NCI-H748 (cell line): Measurements from ENCODE around the gene ZNF205.

Source experiments
- DNase-seq: peaks from one replicate; lab custom pipeline; 2025; ENCODE audit not compliant: unreplicated experiment; lab: John Stamatoyannopoulos, UW

Gene ZNF205

GRCh38 chr16:3147046-3147756, 34.8 kb downstream of the ZNF205 start:
- DNase-seq = no peak

GRCh38 chr16:3147757-3148104, 35.3 kb downstream of the ZNF205 start:
- no peak for DNase-seq

DNA sequence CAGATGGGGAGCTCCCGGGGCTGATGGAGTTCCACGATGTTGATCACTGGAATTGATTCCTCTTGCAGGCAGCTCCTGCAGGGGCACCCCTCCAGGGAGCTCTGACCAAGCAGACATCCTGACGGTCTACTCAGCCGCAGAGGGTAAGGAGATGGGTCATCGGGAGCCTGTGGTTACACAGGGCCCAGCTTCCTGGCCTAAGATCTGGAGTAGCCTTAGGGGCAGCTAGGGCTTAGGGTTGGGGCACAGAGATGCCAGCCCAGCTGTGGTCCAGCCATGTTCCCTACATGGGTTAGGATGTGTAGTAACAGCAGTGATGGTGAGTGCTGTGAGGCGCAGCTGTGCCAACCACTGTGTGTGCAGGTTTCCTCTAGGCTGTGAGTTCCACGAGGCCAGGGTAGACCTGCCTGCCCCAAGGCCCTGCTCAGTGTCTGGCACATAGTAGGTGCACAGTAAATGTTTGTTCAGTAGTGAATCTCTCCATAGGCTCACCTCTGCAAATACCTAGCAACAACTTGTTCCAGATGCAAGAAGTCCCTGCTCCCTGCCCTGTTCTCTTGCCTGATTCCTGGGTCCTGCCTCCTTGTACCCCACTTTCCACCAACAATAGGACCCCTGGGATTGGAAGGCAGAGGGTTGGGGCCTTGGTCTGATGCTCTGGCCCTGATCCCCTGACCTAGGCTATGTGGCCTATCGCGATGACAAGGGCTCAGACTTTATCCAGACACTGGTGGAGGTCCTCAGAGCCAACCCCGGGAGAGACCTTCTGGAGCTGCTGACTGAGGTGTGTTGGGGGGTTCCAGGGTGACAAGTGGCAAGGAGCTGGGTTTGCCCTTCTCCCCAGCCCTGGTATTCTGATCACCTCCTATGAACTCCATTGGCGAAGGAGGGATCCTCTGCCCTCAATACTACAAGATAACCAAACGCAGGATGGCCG, 36.1 kb downstream of the ZNF205 start:
- DNase-seq = no peak

DNA sequence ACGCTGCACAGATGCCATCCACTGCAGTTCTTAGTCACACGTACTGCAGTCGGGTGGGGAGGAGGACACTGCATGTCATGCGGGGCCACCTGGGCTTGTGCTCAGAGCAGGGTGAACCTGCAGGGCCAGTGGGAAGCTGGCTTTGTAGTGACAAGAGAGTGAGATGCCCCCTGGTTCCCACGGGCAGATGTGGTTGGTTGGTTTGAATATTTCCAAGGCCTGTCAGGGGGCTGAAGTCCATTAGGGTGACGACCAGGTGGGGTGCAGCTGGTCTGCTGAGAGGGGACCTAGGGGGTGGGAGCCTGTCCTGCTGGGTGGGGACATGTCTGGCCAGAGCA, 36.8 kb downstream of the ZNF205 start:
- no peak for DNase-seq

DNA sequence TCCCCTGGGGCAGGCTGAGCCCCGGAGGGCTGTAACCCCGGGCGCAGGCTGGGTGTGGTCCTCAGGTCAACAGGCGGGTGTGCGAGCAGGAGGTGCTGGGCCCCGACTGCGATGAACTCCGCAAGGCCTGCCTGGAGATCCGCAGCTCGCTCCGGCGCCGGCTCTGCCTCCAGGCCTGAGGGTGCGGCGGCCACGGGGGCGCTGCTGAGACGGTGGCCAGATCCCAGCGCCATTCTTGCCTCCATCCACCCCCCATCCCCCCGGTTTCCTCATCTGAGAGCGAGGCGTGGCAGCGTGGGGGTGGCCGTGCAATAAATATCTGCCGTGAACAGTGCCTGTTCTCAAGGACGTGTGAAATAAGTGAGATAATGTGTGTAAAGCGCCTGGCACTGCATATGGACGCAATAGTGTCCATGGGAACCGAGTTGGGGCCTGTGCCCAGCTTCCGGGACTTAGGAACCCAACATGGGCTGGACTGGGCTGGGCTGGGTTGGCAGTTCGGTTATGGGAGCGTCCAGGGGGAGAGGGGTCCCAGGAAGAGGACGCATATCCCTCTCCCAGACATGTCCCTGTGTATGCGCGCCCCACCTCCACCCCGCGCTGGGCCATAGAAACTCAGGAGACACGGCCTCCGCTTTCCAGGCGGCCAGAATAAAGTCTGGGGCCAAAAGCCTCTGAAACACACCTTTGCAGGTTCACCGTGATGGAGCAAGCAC, 37.4 kb downstream of the ZNF205 start:
- DNase-seq = peak; percentile 70

DNA sequence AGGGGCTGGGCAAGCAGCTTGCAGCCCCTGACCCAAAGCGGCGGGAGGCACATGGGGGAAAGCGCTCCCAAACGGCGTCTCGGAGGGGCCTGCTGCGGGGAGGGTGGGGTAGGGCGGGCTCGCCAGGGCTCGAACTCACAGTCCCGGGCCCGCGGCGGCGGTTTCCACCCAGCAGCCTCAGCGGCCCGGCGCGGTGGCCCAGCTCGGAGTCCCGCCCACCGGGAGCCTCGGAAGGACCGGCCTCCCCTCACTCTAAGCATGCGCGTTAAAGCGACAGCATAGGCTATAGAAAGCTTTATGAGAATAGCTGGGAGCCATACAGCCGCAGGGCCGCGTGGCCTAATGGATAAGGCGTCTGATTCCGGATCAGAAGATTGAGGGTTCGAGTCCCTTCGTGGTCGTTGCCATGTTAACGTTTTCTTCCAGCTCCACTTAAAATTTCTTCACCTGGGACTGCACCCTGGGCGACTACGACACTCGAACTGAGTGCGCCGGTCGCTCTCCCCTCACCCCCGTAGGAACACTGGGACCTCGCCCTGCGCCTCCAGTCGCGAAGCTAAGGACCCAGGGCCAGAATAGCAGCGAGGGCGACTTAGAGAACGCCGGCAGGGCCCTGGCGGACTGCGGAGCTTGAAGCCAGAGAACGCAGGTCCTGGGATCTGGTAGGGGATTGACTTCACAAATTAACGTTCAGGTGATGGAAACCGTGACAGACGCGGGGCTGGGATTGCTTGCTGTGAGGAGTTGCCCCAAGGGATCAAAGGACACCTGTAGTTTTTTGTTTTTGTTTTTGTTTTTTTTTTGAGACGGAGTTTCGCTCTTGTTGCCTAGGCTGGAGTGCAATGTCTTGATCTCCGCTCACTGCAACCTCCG, 38.2 kb downstream of the ZNF205 start:
- peak; percentile 96 for DNase-seq

- DNase-seq = no peak
Measured at GRCh38 chr16:3152027-3152276, 39.6 kb downstream of the ZNF205 start.

DNA sequence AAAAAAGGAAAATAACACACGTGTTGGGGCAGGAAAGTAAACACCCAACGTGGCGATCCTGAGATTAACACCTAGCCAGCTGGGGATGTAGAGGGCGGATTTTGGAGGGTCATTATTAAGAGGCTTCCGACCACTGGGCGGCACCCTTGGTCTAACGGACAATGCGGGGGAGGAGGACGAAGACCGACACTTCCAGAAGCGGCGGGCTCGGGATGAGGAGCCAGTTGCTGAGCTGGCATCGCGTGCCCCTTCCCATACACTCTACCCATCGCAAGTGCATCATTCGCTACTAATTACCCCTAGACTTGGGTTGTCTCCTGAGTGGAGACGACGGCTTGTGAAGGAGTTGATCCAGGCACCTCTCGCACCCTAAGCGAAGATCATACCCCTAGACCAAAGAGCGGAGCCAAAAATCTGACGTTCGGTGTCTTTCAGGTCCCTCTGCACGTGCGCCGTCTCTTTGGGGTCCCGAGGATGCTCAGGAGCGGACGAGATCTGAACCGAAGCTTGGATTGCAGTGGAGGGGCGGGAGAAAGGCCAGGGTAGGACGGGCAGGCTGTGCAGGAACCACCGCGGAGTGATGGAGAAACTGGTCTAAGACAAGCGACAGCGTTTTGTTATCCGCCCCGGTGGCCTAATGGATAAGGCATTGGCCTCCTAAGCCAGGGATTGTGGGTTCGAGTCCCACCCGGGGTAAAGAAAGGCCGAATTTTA, 40.0 kb downstream of the ZNF205 start:
- DNase-seq = peak; percentile 92

GRCh38 chr16:3152991-3153368, 40.6 kb downstream of the ZNF205 start:
- no peak for DNase-seq

- no peak for DNase-seq
Measured at GRCh38 chr16:3155181-3155580, 42.8 kb downstream of the ZNF205 start.

DNA sequence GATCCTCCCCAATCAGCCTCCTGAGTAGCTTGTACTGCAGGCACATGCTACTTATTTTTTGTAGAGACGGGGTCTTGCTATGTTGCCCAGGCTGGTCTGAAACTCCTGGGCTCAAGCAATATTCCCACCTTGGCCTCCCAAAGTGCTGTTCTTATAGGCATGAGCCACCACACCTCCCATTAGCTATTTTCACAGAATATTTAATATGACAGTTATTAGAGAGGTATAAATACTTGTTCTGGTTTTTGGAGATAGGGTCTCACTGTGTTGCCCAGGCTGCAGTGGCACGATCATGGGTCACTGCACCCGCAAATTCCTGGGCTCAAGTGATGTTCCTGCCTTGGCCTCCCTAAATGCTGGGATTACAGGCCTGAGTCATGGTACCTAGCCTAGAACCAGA, 43.6 kb downstream of the ZNF205 start:
- no peak for DNase-seq

DNA sequence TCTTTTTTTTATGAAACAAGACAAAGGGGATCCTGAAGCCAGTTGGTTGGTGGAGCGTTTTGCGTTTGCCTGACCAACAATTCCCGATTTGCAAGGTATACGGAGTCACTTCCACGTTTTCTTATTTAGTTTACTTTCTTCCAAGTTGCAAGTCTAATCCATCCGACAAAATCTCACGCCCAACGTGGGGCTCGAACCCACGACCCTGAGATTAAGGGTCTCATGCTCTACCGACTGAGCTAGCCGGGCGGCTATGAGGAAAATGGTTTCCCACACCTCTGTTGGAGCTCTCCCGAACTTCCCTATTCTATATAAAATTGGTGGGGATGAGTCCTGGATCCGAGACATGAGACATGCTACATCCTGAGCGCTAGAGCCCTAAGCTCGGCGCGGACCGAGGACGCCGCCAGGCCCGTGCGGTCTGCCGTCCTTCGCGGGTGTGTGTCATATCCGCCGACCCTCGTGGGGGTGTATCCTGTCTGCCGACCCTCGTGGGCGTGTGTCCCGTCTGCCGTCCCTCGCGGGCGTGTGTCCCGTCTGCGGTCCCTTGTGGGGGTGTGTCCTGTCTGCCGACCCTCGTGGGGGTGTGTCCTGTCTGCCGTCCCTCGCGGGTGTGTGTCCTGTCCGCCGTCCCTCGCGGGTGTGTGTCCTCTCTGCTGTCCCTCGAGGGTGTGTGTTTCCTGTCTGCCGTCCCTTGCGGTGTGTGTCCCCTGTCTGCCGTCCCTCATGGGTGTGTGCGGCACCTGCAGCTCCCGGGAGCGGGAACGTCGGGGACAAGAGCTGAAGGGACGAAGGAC, 45.0 kb downstream of the ZNF205 start:
- DNase-seq = peak; percentile 86

GRCh38 chr16:3158026-3158509, 45.7 kb downstream of the ZNF205 start:
- no peak for DNase-seq

- peak; percentile 75 for DNase-seq
Measured at GRCh38 chr16:3158510-3159314, 46.3 kb downstream of the ZNF205 start.

DNA sequence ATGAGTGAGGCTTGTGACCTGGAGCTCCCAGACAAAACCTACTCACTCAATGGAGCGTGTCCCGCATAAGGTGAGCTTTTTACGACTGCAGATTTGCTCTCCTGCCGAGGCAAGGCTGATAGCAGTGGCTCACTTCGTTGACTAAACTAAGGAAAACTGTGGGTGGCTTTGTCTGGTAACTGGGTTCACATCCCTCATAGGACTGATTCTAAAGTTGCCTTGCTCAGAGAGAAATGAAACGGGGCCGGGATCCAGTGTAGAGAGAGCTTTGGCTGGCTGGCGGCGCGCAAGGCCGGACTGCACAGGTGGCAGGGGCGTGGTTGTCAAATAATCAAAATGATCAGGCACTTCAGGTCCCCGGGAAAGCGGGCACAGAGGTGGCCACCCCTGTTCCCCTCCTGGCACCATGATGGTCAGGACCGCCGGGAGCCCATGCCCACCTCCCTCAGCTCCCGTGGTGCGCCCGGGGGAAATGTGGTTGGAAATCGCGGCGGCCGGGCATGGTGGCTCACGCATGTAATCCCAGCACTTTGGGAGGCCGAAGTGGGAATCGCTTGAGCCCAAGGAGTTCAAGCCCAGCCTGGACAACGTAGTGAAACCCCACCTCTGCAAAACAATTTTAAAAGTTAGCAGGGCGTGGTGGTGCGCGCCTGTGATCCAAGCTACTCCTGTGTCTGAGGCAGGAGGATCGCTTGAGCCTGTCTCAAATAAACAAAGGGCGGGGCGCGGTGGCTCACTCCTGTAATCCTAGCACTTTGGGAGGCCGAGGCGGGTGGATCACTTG, 49.0 kb downstream of the ZNF205 start:
- DNase-seq = peak; percentile 68

- DNase-seq = no peak
Measured at GRCh38 chr16:3164121-3164991, 52.0 kb downstream of the ZNF205 start.
